Left lung (tissue), 10 donors: Measurements from ENCODE around the gene BRPF1. TPM values are rescaled to one million over a fixed set of nuclear protein-coding genes. Genes with fewer than 3 reads are reported as not detected.

Experiments
- ATAC-seq: fragments of 200-7000 bp; cut with Tn5 transposase; one replicate; pipeline ENCODE4 v1.9.1; 2020; ENCODE audit warnings: moderate library complexity
- DNase-seq, 4 donors: peaks; one replicate each; pipeline ENCODE4 v3.0.0-alpha.2; 2013 to 2020
- H3K27ac ChIP-seq, 2 donors: fragments of 200-600 bp; sonication (generic) in 1 of 2; one replicate each; pipeline versions ENCODE4 v1.5.0 to v1.8.0; 2020 to 2021
- H3K27me3 ChIP-seq, 2 donors: fragments of 200-600 bp; sonication (generic) in 1 of 2; one replicate each; pipeline versions ENCODE4 v1.5.0 to v1.8.0; 2020 to 2021
- H3K36me3 ChIP-seq, 2 donors: fragments of 200-600 bp; sonication (generic) in 1 of 2; one replicate each; pipeline versions ENCODE4 v1.5.0 to v1.8.0; 2020 to 2021
- H3K4me1 ChIP-seq, 2 donors: fragments of 200-600 bp; one replicate each; pipeline ENCODE4 v1.8.0; 2021
- H3K4me3 ChIP-seq, 2 donors: fragments of 200-600 bp; sonication (generic) in 1 of 2; one replicate each; pipeline versions ENCODE4 v1.5.0 to v1.8.0; 2020 to 2021; ENCODE audit warnings: mild to moderate bottlenecking in 1 of 2
- H3K9me3 ChIP-seq, 2 donors: fragments of 200-600 bp; sonication (generic) in 1 of 2; one replicate each; pipeline versions ENCODE4 v1.5.0 to v1.8.0; 2020 to 2021
- intact Hi-C, 2 donors: fragments of 100-400 bp; cut with DNase I; formaldehyde crosslinking; loops; one replicate each; pipeline versions ENCODE4 v1.11.2 to v1.14.2; 2022
- polyA plus RNA-seq, 6 donors: library from polyadenylated mRNA; unstranded; fragments of 120-200 nt; gene quantifications; one replicate each; pipeline ENCODE4 v1.2.1, GENCODE V29; 2013; ENCODE audit not compliant: insufficient read length in 6 of 6
- total RNA-seq, 2 donors: library from RNA; stranded (reverse); fragmentation: NEBNext Ultra II Directional; extraction: Animal tissue kit (Norgen Biotek cat#: 25700); gene quantifications; one replicate each; pipeline ENCODE4 v1.2.1, GENCODE V29; 2021
- TF ChIP-seq, protein P1 (sequence below), 2 donors: fragments of 200-600 bp; sonication (generic) in 1 of 2; IDR thresholded peaks; one replicate each; pipeline versions ENCODE4 v1.5.0 to v1.8.0; 2021; ENCODE audit warnings: antibody characterized with exemption in 2 of 2
- donor health status: DM: no; HTN: yes; CAD: no.
- donor health status: DM: no; HTN: no; CAD: no.

The BRPF1 gene
- total and polyA plus RNA-seq, 8 donors: 15.2 to 24.1 (median 21.9) TPM

DNA sequence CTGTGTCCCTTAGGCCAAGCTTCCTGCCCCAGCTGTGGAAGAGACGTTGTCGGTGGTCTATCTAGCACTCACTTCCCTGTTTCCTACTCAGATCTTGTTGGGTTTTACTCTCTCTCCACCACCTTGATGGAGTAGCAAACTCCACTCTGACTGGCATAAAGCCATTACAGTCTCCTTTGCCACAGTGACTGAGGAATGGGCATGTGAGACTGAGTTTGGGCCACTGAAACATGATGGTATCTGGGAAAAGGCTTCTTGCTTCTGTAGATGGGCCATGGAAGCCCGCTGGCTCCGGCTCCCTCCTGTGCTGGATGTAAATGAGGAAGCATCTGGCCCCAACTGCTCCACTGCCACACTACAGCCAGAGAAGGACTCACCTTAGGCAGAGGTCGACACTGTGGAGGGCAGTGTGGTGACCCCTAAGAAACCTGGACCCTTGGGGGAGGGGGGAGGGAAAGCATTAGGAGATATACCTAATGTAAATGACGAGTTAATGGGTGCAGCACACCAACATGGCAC is 47.6 kb downstream of the BRPF1 start:
- DNase-seq: no peak
- no peaks in the 10 kb centered on the region for H3K9me3 ChIP-seq
- intact Hi-C loops: no loop called here
- TF ChIP-seq, protein P1, sequence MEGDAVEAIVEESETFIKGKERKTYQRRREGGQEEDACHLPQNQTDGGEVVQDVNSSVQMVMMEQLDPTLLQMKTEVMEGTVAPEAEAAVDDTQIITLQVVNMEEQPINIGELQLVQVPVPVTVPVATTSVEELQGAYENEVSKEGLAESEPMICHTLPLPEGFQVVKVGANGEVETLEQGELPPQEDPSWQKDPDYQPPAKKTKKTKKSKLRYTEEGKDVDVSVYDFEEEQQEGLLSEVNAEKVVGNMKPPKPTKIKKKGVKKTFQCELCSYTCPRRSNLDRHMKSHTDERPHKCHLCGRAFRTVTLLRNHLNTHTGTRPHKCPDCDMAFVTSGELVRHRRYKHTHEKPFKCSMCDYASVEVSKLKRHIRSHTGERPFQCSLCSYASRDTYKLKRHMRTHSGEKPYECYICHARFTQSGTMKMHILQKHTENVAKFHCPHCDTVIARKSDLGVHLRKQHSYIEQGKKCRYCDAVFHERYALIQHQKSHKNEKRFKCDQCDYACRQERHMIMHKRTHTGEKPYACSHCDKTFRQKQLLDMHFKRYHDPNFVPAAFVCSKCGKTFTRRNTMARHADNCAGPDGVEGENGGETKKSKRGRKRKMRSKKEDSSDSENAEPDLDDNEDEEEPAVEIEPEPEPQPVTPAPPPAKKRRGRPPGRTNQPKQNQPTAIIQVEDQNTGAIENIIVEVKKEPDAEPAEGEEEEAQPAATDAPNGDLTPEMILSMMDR (IDR thresholded peaks at IDR 0.05): no peak
- peak overlapping the region in 1 of 2 donors; percentile 88 for H3K27ac ChIP-seq
- peaks cover 3 to 53% of the 10 kb centered on the region in 2 donors for H3K4me1 ChIP-seq
- peaks cover 0 to 40% of the 10 kb centered on the region in 2 donors for H3K36me3 ChIP-seq
- no peak overlapping the region for H3K4me3 ChIP-seq
- no peaks in the 10 kb centered on the region for H3K27me3 ChIP-seq
- ATAC-seq: peak; percentile 15

DNA sequence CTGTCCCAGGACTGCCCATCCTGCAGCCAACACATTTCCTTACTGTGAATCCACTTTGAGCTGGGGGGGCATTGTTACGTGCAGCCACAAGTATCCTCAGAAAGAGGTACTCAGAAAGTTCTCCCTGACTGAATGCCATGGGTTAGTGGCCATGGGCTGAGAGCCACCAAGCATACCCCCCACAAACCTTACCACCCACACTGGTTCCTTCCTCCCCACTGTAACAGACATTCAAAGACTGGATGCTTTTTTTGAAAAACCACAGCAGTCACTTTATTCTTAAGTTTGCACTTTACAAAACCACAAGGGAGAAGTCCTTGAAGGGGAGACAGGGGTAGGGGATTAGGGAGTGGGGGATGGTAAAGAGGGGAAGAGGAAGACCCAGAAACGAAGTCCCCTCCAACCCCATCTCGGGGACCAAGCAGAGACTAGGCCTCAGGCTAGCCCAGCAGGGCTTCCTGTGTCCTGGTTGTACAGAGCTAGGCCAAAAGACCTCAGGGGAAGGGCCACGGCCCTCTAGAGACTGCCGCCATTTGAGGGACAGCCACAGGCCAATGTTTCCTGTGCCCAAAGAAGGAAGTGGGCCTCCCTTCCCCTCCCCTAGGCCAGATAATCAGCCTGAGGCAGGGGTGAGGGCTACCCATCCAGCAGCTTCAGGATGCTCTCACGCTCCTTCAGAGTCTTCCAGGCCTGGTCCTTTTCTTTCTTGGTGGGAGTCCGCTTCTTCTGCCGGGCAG is 48.4 kb downstream of the BRPF1 start:
- peak in 1 of 4 donors; percentile 48 for DNase-seq
- H3K27me3 ChIP-seq: no peaks in the 10 kb centered on the region
- peaks cover 3 to 53% of the 10 kb centered on the region in 2 donors for H3K4me1 ChIP-seq
- TF ChIP-seq, protein P1 (IDR thresholded peaks at IDR 0.05): no peak
- ATAC-seq: peak; percentile 55
- intact Hi-C loops: no loop called here
- no peaks in the 10 kb centered on the region for H3K9me3 ChIP-seq
- H3K27ac ChIP-seq: peak overlapping the region in 1 of 2 donors; percentile 88
- peaks cover 0 to 47% of the 10 kb centered on the region in 2 donors for H3K36me3 ChIP-seq
- no peak overlapping the region for H3K4me3 ChIP-seq

DNA sequence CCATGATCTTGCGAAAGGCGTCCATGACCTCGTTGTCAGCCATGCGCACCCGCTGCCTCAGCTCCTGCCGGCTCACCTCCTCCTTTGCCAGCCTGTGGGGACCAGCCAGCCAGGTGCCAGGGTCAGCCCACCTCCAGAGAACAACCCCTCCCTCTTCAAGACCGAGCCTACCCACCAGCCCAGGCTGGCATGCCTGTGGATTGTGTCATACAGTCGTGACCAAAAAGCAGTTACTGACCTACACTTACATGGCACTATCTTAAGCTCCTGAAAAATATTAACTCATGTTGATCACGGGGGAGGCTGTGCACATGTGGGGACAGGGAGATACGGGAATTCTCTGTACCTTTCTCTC is 48.9 kb downstream of the BRPF1 start:
- no peak overlapping the region for H3K4me3 ChIP-seq
- H3K36me3 ChIP-seq: peaks cover 0 to 53% of the 10 kb centered on the region in 2 donors
- H3K4me1 ChIP-seq: peaks cover 3 to 53% of the 10 kb centered on the region in 2 donors
- H3K27ac ChIP-seq: peak overlapping the region in 1 of 2 donors; percentile 88
- intact Hi-C loops: no loop called here
- DNase-seq (no peak), ATAC-seq (no peak)
- H3K9me3 ChIP-seq: no peaks in the 10 kb centered on the region
- no peaks in the 10 kb centered on the region for H3K27me3 ChIP-seq
- TF ChIP-seq, protein P1 (IDR thresholded peaks at IDR 0.05): no peak

DNA sequence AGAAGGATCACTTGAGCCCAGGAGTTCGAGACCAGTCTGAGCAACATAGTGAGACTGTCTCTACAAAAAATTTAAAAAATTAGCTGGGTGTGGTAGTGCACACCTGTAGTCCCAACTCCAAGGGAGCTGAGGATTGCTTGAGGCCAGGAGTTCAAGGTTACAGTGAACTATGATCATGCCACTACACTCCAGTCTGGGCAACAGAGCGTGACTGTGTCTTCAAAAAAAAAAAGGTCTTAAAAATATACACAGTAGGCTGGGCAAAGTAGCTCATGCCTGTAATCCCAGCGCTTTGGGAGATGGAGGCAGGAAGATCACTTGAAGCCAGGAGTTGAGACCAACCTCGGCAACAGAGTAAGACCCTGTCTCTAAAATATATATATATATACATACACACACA is 49.4 kb downstream of the BRPF1 start:
- H3K4me1 ChIP-seq: peaks cover 3 to 53% of the 10 kb centered on the region in 2 donors
- peaks cover 0 to 57% of the 10 kb centered on the region in 2 donors for H3K36me3 ChIP-seq
- no peaks in the 10 kb centered on the region for H3K27me3 ChIP-seq
- intact Hi-C loops: no loop called here
- peak overlapping the region in 1 of 2 donors; percentile 88 for H3K27ac ChIP-seq
- H3K9me3 ChIP-seq: no peaks in the 10 kb centered on the region
- ATAC-seq (no peak), DNase-seq (no peak)
- TF ChIP-seq, protein P1 (IDR thresholded peaks at IDR 0.05): no peak
- H3K4me3 ChIP-seq: no peak overlapping the region

DNA sequence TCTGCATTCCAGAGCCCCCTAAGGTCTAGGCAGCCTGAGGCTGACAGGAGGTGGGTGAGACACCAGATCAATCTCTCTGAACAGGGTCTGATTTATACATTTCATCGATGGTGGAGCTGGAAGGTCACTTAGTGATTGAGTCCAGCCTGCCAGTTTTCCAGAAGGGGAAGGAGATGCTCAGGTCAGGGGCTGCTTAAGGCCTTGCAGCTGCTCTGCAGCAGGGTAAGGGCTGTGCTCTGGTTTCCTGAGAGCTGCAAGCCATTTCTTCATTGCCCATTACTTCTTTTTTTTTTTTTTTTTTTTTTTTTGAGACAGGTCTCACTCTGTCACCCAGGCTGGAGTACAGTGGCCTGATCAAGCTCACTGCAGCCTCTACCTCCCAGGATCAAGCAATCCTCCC is 50.0 kb downstream of the BRPF1 start:
- Histone ChIP-seq H3K27me3 (no peaks in the 10 kb centered on the region), H3K36me3 (peaks cover 0 to 64% of the 10 kb centered on the region in 2 donors), H3K27ac (peak overlapping the region in 1 of 2 donors; percentile 88), H3K4me3 (no peak overlapping the region), H3K9me3 (no peaks in the 10 kb centered on the region), H3K4me1 (peaks cover 3 to 53% of the 10 kb centered on the region in 2 donors)
- DNase-seq (no peak), ATAC-seq (no peak)
- intact Hi-C loops: no loop called here
- TF ChIP-seq, protein P1 (IDR thresholded peaks at IDR 0.05): no peak
